ENCODE data around the gene NAA40. TPM values are rescaled to one million over a fixed set of nuclear protein-coding genes. Genes with fewer than 3 reads are reported as not detected.

Gene NAA40
- 13.2 and 29.6 TPM in 2 replicates for total RNA-seq (2014; rRNA removed; shearing (Covaris generic); ENCODE audit: low replicate concordance)

DNA sequence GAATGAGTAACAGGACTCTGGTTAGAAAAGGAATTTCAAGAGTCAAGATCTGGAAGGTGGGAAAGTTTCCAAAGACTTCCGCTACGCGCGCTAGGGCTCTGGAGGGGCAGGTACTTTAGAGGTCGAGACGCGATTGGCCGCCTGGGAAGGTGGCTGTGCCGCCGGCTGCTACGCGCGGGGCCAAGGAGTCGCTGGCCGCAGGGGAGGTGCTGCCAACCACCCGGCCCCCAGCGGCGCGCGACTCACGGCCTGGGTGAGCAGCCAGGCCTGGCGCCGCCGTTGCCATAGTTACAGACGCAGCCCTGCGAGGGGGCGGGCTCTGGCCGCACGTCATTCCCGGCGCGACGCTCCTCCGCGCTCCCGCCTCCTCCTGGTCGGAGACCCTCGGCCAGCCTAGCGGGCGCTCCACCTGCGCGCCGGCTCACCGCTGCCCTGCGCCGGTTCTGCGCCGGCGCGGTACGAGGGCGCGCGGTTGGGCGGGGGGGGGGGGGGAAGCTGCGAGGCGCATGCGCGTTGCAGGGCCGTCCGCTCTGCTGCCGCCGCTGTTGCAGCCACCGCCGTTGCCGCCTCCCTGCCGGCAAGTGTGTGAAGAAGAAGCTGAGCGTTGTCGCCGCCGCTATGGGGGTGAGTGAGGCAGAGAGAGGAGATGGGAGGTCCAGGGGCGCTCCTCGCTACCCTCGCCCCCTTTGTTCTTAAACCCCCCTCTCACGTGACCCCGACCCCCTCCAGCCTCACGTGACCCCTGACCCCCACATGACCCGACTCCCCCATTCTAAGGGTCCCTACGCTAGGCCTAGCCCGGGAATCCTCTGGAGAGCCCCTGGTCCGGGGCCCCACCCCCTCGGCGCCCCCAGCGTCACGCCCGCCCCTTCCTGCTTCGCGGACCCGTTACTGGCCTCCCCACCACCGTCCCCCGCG, at the start of gene NAA40:
NAA40 (plus strand) TSS at position 524 of the 918 bp plus-strand sequence; CDS start at position 619, 95 bp downstream.
- peak; percentile 89 for DNase-seq
- H3K9me3 ChIP-seq = no peaks in the 10 kb centered on the region
- H3K36me3 ChIP-seq = no peaks in the 10 kb centered on the region; the same call in none of the 2 replicates
- peak within 1 kb of the TSS; percentile 74 for H3K4me3 ChIP-seq
- H3K27me3 ChIP-seq = no peaks in the 10 kb centered on the region

DNA sequence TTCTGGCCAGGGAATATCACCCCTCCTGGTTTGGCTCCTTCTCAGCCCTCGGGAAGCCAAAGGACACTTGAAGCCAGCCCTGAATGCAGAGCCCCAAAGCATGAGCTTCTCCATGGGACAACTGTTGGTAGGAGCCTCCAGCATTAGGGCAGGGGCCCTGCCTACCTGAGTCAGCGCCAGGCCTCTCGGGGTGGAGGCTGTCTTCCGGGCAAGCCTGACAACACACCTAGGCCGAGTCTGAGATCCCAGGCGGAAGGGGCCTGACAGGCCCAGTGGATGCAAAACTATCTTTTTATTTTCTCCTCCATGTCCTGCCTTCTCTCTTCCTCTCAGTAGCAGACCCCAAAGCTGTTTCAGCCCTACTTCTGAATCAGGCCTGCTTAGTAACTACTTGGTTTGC, 49.5 kb upstream of the NAA40 start:
- no peaks in the 10 kb centered on the region for H3K36me3 ChIP-seq
- DNase-seq = no peak
- H3K27me3 ChIP-seq = no peaks in the 10 kb centered on the region
- no peaks in the 10 kb centered on the region for H3K9me3 ChIP-seq
- no peak overlapping the region for H3K4me3 ChIP-seq

DNA sequence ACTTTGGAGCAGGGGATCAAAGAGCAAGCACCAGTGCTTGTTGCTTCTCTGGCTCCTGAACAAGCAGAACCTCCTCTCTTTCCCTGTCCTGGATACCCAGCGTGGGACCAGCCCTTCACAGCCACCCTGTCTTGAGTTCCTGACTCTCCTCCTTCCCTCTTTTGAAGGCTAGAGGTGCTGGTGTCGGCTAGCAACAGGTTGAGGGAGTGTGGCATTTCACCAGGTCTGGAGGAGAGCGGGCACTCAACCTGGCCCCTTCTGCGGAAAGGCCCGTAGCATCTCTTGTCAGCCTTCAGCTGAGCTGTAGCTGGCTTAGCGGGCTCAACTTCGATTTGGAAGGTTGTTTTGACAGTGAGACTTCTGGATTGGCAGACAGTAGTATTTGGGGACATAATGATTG, 48.4 kb upstream of the NAA40 start:
- Histone ChIP-seq H3K27me3 (no peaks in the 10 kb centered on the region), H3K4me3 (no peak overlapping the region), H3K36me3 (peaks cover 4% of the 10 kb centered on the region), H3K9me3 (no peaks in the 10 kb centered on the region)
- no peak for DNase-seq

DNA sequence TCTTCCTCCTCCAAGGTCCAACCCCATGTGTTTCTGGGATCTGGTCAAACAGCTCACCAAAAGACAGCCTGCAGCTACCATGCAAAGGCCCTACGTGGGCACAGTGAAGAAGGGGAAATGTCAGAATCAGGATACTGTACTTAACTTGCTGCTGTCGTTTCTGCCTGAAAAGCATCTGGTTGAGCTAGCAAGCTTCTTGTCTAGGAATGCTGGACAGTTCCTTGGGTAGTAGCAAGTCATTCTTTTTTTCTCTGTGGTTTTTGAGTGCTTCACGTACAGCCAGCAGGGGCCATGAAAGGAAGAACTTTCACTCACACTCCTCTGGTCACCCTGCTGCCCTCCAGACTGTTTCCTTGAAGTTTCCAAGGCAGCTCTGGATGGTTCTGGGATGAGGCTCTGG, 46.6 kb upstream of the NAA40 start:
- Histone ChIP-seq H3K4me3 (no peak overlapping the region), H3K9me3 (no peaks in the 10 kb centered on the region), H3K36me3 (peaks cover 18% of the 10 kb centered on the region), H3K27me3 (no peaks in the 10 kb centered on the region)
- DNase-seq = no peak

DNA sequence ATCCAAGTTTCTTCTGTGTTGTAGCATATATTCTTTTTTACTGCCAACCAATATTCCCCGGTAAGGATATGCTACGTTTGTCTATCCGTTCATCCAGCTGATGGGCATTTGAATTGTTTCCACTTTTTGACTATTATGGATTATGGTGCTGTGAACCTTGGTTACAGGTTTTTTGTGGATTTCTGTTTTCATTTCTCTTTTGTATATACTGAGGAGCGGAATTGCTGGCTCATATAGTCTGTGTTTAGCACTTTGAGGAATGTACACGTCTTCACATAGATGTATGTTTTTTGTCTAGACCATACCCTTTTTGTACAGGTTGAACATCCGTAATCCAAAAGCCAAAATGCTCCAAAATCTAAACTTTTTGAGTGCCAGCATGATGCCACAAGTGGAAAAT, 45.4 kb upstream of the NAA40 start:
- Histone ChIP-seq H3K27me3 (no peaks in the 10 kb centered on the region), H3K9me3 (no peaks in the 10 kb centered on the region), H3K36me3 (peaks cover 30% of the 10 kb centered on the region), H3K4me3 (no peak overlapping the region)
- DNase-seq = no peak

DNA sequence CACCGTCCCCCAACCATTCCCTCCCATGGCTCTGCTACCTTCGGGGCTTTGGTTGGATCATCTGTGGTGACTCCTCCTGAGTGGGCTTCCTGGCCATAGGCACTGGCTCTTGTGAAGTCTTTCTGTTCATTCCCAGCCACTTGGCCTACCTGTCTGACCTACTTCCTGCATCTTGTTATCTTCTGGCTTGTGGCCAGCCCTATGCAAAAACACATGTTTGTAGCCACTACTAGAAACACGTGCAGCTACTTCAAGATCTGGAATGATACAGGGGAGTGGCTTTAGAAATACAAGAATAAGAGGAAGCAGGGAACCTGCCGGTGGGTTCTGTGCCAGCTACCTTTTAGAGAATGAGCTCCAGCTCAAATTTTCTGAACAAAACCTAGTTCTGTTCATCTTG, 42.7 kb upstream of the NAA40 start:
- Histone ChIP-seq H3K9me3 (no peaks in the 10 kb centered on the region), H3K27me3 (no peaks in the 10 kb centered on the region), H3K4me3 (no peak overlapping the region), H3K36me3 (peaks cover 47% of the 10 kb centered on the region)
- no peak for DNase-seq

DNA sequence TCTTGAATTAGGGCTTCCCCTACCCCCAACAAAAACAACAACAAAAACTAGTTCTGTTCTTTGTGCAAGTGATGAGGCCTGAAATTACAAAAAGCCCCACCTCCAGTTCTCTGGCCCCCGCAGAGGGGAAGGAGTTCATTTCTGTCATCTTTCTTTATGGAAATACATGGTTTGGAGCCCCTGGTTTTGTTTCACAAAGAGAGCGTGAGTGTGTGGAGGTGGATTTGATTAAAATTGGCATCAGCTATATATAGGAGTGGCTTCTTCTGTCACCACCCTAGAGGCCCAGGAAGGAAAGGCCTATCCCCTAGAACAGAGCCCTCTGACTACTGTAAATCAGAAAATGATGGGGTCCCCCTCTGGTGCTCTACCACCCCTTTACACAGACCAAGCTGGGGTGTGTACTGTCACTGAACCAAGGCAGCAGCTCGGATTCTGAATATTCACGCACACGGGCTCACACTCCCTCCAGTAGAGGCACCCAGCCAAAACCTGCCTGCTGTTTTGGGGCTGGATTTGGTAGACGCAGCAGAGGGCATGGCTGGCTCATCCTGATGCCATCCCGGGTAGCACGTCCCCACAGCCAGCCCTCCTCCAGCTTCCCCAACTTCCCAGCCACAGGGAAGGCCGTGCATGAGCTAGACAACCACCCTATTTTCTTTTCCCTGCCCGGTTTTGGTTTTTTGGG, 41.2 kb upstream of the NAA40 start:
- no peak overlapping the region for H3K4me3 ChIP-seq
- no peaks in the 10 kb centered on the region for H3K9me3 ChIP-seq
- H3K36me3 ChIP-seq = peaks cover 56% of the 10 kb centered on the region
- DNase-seq = no peak
- H3K27me3 ChIP-seq = no peaks in the 10 kb centered on the region

DNA sequence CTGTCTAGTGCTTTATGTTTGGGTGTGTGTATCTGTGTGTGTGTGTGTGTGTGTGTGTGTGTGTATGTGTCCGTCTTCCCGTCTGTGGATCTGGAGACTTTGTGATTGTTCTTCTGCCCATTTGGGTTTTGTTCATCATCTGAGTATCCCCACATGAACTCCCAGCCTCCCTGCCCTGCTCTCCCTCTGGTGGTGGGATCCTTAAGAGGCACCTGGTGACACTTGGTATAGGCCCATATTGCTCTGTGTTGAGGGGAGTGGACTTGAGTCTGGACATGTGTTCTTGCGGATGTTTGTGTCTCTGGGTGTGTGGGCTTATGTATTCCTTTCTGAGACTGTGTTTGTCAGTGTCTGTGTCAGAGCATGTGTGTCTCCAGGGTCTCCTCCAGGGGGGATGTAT, 37.1 kb upstream of the NAA40 start:
- Histone ChIP-seq H3K27me3 (no peaks in the 10 kb centered on the region), H3K9me3 (no peaks in the 10 kb centered on the region), H3K4me3 (no peak overlapping the region), H3K36me3 (peaks cover 51% of the 10 kb centered on the region)
- DNase-seq = no peak

DNA sequence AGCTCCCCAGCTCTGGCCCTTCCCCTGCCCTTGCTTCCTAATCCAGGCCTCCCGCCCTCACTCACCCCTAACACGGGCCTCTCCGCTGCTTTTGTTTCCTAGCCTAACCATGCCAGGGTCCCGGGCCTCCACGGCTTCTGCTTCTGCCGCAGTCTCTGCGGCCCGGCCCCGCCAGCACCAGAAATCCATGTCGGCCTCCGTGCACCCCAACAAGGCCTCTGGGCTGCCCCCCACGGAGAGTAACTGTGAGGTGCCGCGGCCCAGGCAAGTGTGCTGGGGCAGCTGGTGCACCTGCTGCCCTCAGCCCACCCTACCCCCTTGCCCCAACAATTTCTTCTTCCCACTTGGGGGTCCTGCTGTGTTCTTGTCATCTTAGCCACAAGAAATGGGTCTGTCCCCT, 34.9 kb upstream of the NAA40 start:
- no peaks in the 10 kb centered on the region for H3K9me3 ChIP-seq
- no peak for DNase-seq
- H3K36me3 ChIP-seq = peaks cover 32% of the 10 kb centered on the region
- no peaks in the 10 kb centered on the region for H3K27me3 ChIP-seq
- no peak overlapping the region for H3K4me3 ChIP-seq

DNA sequence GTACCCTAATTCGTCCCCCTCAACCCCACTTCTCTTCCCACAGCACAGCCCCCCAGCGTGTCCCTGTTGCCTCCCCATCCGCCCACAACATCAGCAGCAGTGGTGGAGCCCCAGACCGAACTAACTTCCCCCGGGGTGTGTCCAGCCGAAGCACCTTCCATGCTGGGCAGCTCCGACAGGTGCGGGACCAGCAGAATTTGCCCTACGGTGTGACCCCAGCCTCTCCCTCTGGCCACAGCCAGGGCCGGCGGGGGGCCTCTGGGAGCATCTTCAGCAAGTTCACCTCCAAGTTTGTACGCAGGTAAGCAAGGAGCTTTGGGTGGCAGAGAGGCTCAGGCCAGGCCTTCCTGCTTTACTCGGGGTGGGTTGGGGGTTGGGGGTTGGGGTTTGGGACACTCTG, 34.1 kb upstream of the NAA40 start:
- H3K27me3 ChIP-seq = no peaks in the 10 kb centered on the region
- H3K36me3 ChIP-seq = peaks cover 26% of the 10 kb centered on the region
- no peak for DNase-seq
- H3K4me3 ChIP-seq = no peak overlapping the region
- no peaks in the 10 kb centered on the region for H3K9me3 ChIP-seq

DNA sequence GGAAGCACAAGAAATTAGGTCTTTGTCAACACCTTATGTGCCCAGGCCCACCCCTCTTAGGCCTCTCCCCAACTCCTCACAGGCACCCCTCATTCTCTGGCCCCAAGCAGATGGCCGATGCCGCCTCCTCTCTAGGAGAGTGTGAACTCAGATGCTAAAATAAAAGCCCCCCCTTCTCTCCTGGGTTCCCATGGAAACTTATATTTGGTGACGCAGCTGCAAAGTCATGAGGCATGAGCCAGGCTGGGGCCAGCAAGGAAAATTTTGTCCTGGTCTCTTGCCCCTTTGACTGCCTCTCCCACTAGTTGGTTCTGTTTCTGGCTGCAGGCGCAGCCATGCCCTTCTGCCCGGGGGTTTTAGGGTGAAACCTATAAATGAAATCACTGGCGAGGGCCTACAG, 33.6 kb upstream of the NAA40 start:
- no peak for DNase-seq
- Histone ChIP-seq H3K4me3 (no peak overlapping the region), H3K36me3 (peaks cover 22% of the 10 kb centered on the region), H3K27me3 (no peaks in the 10 kb centered on the region), H3K9me3 (no peaks in the 10 kb centered on the region)

DNA sequence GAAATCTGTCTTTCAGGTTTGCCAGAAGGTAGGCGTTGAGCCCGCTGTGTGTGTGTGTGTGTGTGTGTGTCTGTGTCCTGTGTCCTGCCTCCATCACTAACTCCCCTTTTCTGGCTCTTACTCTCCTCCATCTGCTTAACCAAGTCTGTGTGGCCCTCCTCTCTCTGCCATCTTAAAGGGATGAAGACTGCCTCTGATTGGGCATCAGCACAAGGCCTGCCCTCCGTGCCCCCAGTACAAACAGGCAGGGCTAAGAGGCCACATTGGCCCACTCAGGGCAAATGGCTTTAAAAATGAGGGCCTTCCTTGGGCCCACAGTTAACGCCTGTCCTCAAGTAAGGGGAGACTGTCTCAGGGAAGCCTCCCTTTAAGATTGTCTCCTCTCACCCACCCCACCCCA, 32.7 kb upstream of the NAA40 start:
- Histone ChIP-seq H3K27me3 (no peaks in the 10 kb centered on the region), H3K4me3 (no peak overlapping the region), H3K9me3 (no peaks in the 10 kb centered on the region), H3K36me3 (peaks cover 16% of the 10 kb centered on the region)
- no peak for DNase-seq

DNA sequence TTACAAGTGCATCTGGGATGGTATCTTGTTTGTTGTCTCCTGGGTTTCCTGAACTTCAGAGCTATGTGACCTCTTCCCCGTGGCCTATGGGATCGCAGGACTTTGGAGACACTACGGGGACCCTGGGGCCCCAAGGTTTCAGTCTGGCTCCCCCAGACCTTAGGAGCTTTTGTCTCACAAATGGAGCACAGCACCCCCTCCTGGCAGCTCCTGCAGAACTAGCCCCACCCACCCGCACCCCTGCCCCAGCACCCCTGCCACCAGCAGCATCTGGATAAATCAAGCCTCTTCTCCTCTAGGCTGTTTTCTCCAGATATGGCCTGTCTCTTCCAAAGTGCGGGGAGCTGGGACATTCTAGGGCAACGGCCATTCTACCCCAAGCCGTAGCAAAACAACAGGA, 32.2 kb upstream of the NAA40 start:
- Histone ChIP-seq H3K36me3 (peaks cover 15% of the 10 kb centered on the region), H3K9me3 (no peaks in the 10 kb centered on the region), H3K27me3 (no peaks in the 10 kb centered on the region), H3K4me3 (no peak overlapping the region)
- DNase-seq = no peak

DNA sequence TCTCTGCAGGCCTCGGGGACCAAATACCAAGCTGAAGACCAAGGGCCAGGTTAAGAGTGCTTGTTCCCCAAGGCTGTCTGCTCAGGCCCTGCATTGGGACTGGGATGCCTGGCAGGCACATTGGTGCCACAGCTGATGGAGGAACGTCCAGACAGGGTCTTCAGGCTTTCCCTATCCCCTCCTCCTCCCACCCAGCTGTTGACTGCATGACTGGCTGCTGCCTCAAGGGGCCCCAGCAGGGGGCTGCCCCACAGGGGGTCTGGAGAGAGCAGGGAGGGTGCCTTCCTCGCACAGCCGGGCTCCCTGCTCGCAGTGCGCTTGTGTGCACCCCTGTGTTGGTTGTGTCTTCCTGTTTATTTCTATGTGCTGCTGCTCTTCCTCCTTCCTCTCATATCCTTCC, 31.7 kb upstream of the NAA40 start:
- no peak overlapping the region for H3K4me3 ChIP-seq
- H3K9me3 ChIP-seq = no peaks in the 10 kb centered on the region
- DNase-seq = no peak
- H3K36me3 ChIP-seq = peaks cover 10% of the 10 kb centered on the region
- no peaks in the 10 kb centered on the region for H3K27me3 ChIP-seq

DNA sequence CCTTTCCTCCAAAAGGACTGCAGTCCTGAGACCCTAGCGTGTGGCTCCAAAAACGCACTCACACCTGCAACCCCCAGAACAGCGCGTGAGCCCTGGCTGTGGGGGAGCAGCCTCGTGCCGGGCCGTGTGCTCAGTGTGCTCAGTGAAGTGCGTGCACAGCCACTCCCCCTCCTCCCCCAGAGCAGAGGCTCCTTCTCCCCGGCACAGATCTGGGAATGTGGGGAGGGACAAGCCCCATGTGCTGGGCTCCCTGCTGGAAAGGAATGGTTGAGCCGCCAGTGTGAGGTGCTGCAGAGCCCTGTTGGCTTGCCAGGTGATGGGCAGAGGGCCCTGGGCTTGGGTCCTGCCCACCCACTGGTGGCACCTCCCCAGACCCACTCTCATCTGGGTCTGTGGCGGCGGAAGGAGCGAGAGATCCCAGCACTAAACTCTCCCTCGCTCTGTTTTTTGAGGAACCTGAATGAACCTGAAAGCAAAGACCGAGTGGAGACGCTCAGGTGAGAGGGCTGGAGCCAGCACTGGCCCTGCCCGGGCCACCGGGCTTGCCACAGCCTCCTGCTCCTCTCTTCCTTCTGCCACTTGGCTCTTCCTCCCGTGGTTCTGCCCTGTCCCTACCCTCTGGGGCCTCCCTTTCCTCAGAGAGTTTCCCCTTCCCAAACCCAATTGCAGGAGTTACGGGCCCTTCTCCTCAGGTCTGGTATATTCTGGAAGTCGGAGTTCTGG, 30.8 kb upstream of the NAA40 start:
- H3K36me3 ChIP-seq = peaks cover 5% of the 10 kb centered on the region; the same call in 1 of the 2 replicates
- DNase-seq = no peak
- no peaks in the 10 kb centered on the region for H3K9me3 ChIP-seq
- H3K4me3 ChIP-seq = no peak overlapping the region
- H3K27me3 ChIP-seq = no peaks in the 10 kb centered on the region

DNA sequence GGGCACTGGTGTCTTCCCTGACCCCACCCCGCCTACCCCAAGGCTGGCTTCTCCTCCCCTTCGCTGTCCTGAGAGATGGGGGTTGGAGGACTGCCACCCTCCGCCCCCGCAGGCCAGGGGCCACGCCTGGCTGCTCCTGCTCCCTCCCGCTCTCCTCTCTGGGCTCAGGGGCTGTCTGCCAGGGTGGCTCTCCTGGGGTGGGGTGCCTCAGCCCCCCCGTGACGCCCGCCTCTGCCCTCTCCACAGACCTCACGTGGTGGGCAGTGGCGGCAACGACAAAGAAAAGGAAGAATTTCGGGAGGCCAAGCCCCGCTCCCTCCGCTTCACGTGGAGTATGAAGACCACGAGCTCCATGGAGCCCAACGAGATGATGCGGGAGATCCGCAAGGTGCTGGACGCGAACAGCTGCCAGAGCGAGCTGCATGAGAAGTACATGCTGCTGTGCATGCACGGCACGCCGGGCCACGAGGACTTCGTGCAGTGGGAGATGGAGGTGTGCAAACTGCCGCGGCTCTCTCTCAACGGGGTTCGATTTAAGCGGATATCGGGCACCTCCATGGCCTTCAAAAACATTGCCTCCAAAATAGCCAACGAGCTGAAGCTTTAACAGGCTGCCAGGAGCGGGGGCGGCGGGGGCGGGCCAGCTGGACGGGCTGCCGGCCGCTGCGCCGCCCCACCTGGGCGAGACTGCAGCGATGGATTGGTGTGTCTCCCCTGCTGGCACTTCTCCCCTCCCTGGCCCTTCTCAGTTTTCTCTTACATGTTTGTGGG, 30.0 kb upstream of the NAA40 start:
- Histone ChIP-seq H3K36me3 (peaks cover 4% of the 10 kb centered on the region; the same call in 1 of the 2 replicates), H3K27me3 (no peaks in the 10 kb centered on the region), H3K4me3 (no peak overlapping the region), H3K9me3 (no peaks in the 10 kb centered on the region)
- DNase-seq = no peak

Data from MG63 (cell line).